H1 (cell line): ENCODE measurements around the gene TMEM255A. TPM values are rescaled to one million over a fixed set of nuclear protein-coding genes. Genes with fewer than 3 reads are reported as not detected.

ENCODE experiments used
- CTCF ChIA-PET: fragments of 300-600 bp; sonication (Branson Sonifier 250); formaldehyde crosslinking; loops from one replicate; lab custom pipeline; 2021; ENCODE audit not compliant: partially characterized antibody; lab: Charles Lee
- POLR2A ChIA-PET: fragments of 300-600 bp; sonication (Branson Sonifier 250); formaldehyde crosslinking; loops from one replicate; lab custom pipeline; 2021; ENCODE audit warnings: inconsistent platforms; ENCODE audit not compliant: partially characterized antibody; lab: Charles Lee
- DNase-seq, 2 experiments: peaks; one replicate each; pipeline versions ENCODE4 v3.0.0 to v3.0.0-alpha.2; 2010 to 2022; ENCODE audit warnings: low spot score in 2 of 2, low read depth in 1 of 2, mixed read lengths in 1 of 2
- FAIRE-seq: peaks from 2 replicates; lab custom pipeline; 2011; peaks lifted over from hg19 to GRCh38; lab: Jason Lieb, UNC
- H2AFZ ChIP-seq: 2 replicates; pipeline ENCODE4 v1.8.1; 2012; ENCODE audit warnings: low read length, inconsistent platforms
- H2AK5ac ChIP-seq: 2 replicates; pipeline ENCODE4 v1.6.1; 2013; ENCODE audit warnings: low read depth, low read length
- H2BK120ac ChIP-seq: replicated peaks from 2 replicates; pipeline ENCODE3; 2013; ENCODE audit warnings: low read depth, low read length, inconsistent platforms
- H2BK12ac ChIP-seq: 2 replicates; pipeline ENCODE4 v1.6.1; 2013; ENCODE audit warnings: low read depth, low read length
- H2BK15ac ChIP-seq: 2 replicates; pipeline ENCODE4 v1.6.1; 2013; ENCODE audit warnings: low read length
- H2BK20ac ChIP-seq: 2 replicates; pipeline ENCODE4 v1.6.1; 2013; ENCODE audit warnings: low read length
- H2BK5ac ChIP-seq: 2 replicates; pipeline ENCODE4 v1.6.1; 2013; ENCODE audit warnings: low read depth, low read length
- H3K14ac ChIP-seq: 2 replicates; pipeline ENCODE4 v1.6.1; 2013; ENCODE audit warnings: inconsistent platforms; ENCODE audit not compliant: insufficient read length
- H3K18ac ChIP-seq: 2 replicates; pipeline ENCODE4 v1.6.1; 2013; ENCODE audit warnings: low read length; ENCODE audit errors: extremely low read depth
- H3K23ac ChIP-seq: 2 replicates; pipeline ENCODE4 v1.6.1; 2013; ENCODE audit warnings: inconsistent platforms; ENCODE audit not compliant: insufficient read length
- H3K23me2 ChIP-seq: 2 replicates; pipeline ENCODE4 v1.6.1; 2013; ENCODE audit warnings: low read depth, low read length
- H3K27ac ChIP-seq: 2 replicates; pipeline ENCODE4 v1.6.1; 2011; ENCODE audit warnings: low read depth, low read length, inconsistent platforms
- H3K27me3 ChIP-seq, 4 experiments: replicated peaks in 1 of 4; 1 replicate in 1 of 4; 2 replicates in 3 of 4; pipeline versions ENCODE4 v1.6.1 to v1.8.1; 2011 to 2013; ENCODE audit warnings: low read length in 3 of 4, mild to moderate bottlenecking in 3 of 4, inconsistent platforms in 2 of 4, mixed read lengths in 2 of 4, moderate library complexity in 1 of 4; ENCODE audit not compliant: control insufficient read depth in 3 of 4, insufficient read depth in 3 of 4; ENCODE audit errors: extremely low read depth in 1 of 4
- H3K36me3 ChIP-seq, 4 experiments: 2 replicates each; pipeline versions ENCODE4 v1.6.1 to v1.8.1; 2011 to 2013; ENCODE audit warnings: mild to moderate bottlenecking in 4 of 4, low read length in 3 of 4, moderate library complexity in 2 of 4, control low read depth in 1 of 4, inconsistent platforms in 1 of 4; ENCODE audit not compliant: insufficient read depth in 4 of 4, control insufficient read depth in 2 of 4
- H3K4ac ChIP-seq: replicated peaks from 2 replicates; pipeline ENCODE3; 2013; ENCODE audit warnings: low read length, low read depth, mixed read lengths, inconsistent platforms; ENCODE audit not compliant: insufficient read length
- H3K4me1 ChIP-seq, 4 experiments: replicated peaks in 1 of 4; 1 replicate in 1 of 4; 2 replicates in 3 of 4; pipeline versions ENCODE4 v1.6.1 to v1.8.1; 2011 to 2013; ENCODE audit warnings: low read length in 3 of 4, inconsistent platforms in 2 of 4, mixed read lengths in 1 of 4; ENCODE audit not compliant: insufficient read depth in 4 of 4, control insufficient read depth in 3 of 4
- H3K4me2 ChIP-seq, 2 experiments: 2 replicates each; pipeline versions ENCODE4 v1.6.1 to v1.8.1; 2011 to 2013; ENCODE audit warnings: low read depth in 2 of 2, low read length in 2 of 2, control low read depth in 1 of 2, inconsistent platforms in 1 of 2, mild to moderate bottlenecking in 1 of 2; ENCODE audit not compliant: insufficient read depth in 1 of 2
- H3K4me3 ChIP-seq, 4 experiments: fragments of 200-600, 300-600 bp in 1 of 4; sonication (generic), shearing (Covaris generic), sonication (Bioruptor Twin) in 1 of 4; 2 replicates each; pipeline versions ENCODE4 v1.5.1 to v1.8.1; 2011 to 2016; ENCODE audit warnings: low read length in 4 of 4, low read depth in 3 of 4, control low read depth in 2 of 4, inconsistent platforms in 2 of 4, mild to moderate bottlenecking in 2 of 4, mixed read lengths in 1 of 4, moderate library complexity in 1 of 4; ENCODE audit not compliant: insufficient read depth in 2 of 4; ENCODE audit errors: extremely low read depth in 1 of 4
- H3K56ac ChIP-seq: replicated peaks from 2 replicates; pipeline ENCODE3; 2013; ENCODE audit warnings: low read depth, mild to moderate bottlenecking, mixed read lengths, low read length, inconsistent platforms; ENCODE audit not compliant: insufficient read length
- H3K79me1 ChIP-seq: 2 replicates; pipeline ENCODE4 v1.6.1; 2013; ENCODE audit warnings: low read depth, low read length, control low read depth
- H3K79me2 ChIP-seq, 2 experiments: 2 replicates each; pipeline versions ENCODE4 v1.6.1 to v1.8.1; 2012 to 2013; ENCODE audit warnings: low read length in 2 of 2, mild to moderate bottlenecking in 2 of 2, inconsistent platforms in 1 of 2; ENCODE audit not compliant: insufficient read depth in 2 of 2, control insufficient read depth in 1 of 2
- H3K9ac ChIP-seq, 4 experiments: replicated peaks in 1 of 4; 1 replicate in 1 of 4; 2 replicates in 3 of 4; pipeline versions ENCODE4 v1.6.1 to v1.8.1; 2011 to 2013; ENCODE audit warnings: low read depth in 3 of 4, low read length in 3 of 4, control low read depth in 2 of 4, mild to moderate bottlenecking in 2 of 4, moderate library complexity in 2 of 4, inconsistent platforms in 1 of 4; ENCODE audit errors: extremely low read depth in 1 of 4
- H3K9me3 ChIP-seq, 2 experiments: 2 replicates each; pipeline versions ENCODE4 v1.6.1 to v1.8.1; 2012 to 2013; ENCODE audit warnings: mild to moderate bottlenecking in 2 of 2, moderate library complexity in 2 of 2, control low read depth in 1 of 2, inconsistent platforms in 1 of 2, low read depth in 1 of 2, low read length in 1 of 2, mixed read lengths in 1 of 2; ENCODE audit not compliant: insufficient read depth in 2 of 2
- H4K20me1 ChIP-seq, 2 experiments: replicated peaks in 1 of 2; 2 replicates each; pipeline versions ENCODE3 to v1.8.1; 2011 to 2013; ENCODE audit warnings: inconsistent platforms in 2 of 2, low read length in 2 of 2, mild to moderate bottlenecking in 1 of 2; ENCODE audit not compliant: insufficient read depth in 2 of 2, control insufficient read depth in 1 of 2
- H4K5ac ChIP-seq: 2 replicates; pipeline ENCODE4 v1.6.1; 2013; ENCODE audit warnings: low read length, low read depth, mixed read lengths, inconsistent platforms; ENCODE audit not compliant: insufficient read length
- H4K8ac ChIP-seq: 2 replicates; pipeline ENCODE4 v1.8.0; 2013; ENCODE audit warnings: mild to moderate bottlenecking, moderate library complexity, low read length, inconsistent platforms; ENCODE audit not compliant: insufficient read depth; ENCODE audit errors: extremely low read depth
- H4K91ac ChIP-seq: replicated peaks from 2 replicates; pipeline ENCODE3; 2013; ENCODE audit warnings: low read length, mixed read lengths, inconsistent platforms; ENCODE audit not compliant: insufficient read length
- CTBP2 ChIP-seq: IDR thresholded peaks from 2 replicates; pipeline ENCODE4 v1.7.0; 2011; ENCODE audit warnings: borderline replicate concordance, mild to moderate bottlenecking, moderate library complexity, mixed read lengths, low read length; ENCODE audit not compliant: insufficient read depth, insufficient read length
- KDM5A ChIP-seq: fragments of 200-600 bp; IDR thresholded peaks from 2 replicates; pipeline ENCODE4 v1.7.1; 2012; ENCODE audit warnings: mild to moderate bottlenecking, low read length, inconsistent platforms, mixed read lengths
- WGBS, 2 experiments: shearing (Covaris generic) in 1 of 2; methylation state at CpG; one replicate each; pipeline versions ENCODE4 v1.1.6 to v1.1.7; 2013 to 2015; ENCODE audit warnings: low lambda C conversion rate in 2 of 2, mixed read lengths in 2 of 2, inconsistent platforms in 1 of 2, low coverage in 1 of 2, missing lambda C conversion rate in 1 of 2; ENCODE audit not compliant: insufficient replicate concordance in 2 of 2, insufficient coverage in 1 of 2, insufficient read length in 1 of 2; ENCODE audit errors: extremely low coverage in 1 of 2, missing lambda C conversion rate in 1 of 2; 5-methylcytosine and 5-hydroxymethylcytosine counted together
- polyA plus RNA-seq, 7 experiments: library from polyadenylated mRNA; depleted of rRNA in 3 of 7; stranded (reverse) in 5 of 7; unstranded in 2 of 7; fragments of >200 nt in 5 of 7; fragments of 200-250 nt in 2 of 7; gene quantifications; 1 replicate in 5 of 7; 2 replicates in 1 of 7; 4 replicates in 1 of 7; pipeline versions ENCODE4 v1.2.1 to v1.2.3, GENCODE V29; 2011 to 2013; ENCODE audit warnings: missing spikeins in 2 of 7, mixed read lengths in 2 of 7
- total RNA-seq: library from RNA; stranded (reverse); fragmentation: NEBNext Ultra II Directional; extraction: Animal tissue kit (Norgen Biotek cat#: 25700); gene quantifications from 2 replicates; pipeline ENCODE4 v1.2.1, GENCODE V29; 2021

The TMEM255A gene
- total and polyA plus RNA-seq, 2 of the 8 experiments (the other 6 are each of a cell fraction or from before 2014, with no cell fraction given), result 0.73 to 2.3 TPM

DNA sequence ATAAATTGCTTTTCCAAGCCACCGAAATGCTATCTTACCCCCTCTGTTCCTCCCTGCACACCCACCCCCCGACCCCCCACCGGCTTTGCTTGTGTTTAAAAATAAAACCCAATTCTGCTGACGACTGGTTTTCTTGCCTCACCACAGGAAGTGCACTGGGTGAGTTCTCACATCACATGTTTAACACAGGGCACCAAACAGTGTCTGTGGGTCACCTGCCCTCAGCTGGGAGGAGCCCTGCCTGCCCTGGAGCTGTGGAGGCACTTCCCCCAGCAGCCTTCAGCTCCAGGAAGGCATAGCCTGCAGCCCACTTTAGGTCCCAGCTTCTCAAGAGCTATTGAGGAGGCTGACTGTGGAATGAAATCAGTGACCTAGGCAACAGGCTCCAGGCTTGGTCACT, 8.8 kb downstream of the TMEM255A start:
- WGBS, 2 experiments, result no CpG with 5 or more reads among the region's 4 CpGs
- no peak overlapping the region for H3K56ac ChIP-seq
- no peak overlapping the region for H2BK15ac ChIP-seq
- H2AK5ac ChIP-seq, result no peak overlapping the region
- no peaks in the 10 kb centered on the region for H3K9me3 ChIP-seq
- H3K79me2 ChIP-seq, result no peaks in the 10 kb centered on the region
- no peak overlapping the region for H2BK120ac ChIP-seq
- no peak overlapping the region for H2AFZ ChIP-seq
- no peak overlapping the region for H2BK12ac ChIP-seq
- no peak for FAIRE-seq
- peaks cover 0 to 4% (median 1%) of the 10 kb centered on the region in 4 experiments; a peak in 3 of 7 replicates for H3K4me1 ChIP-seq
- H4K91ac ChIP-seq, result no peak overlapping the region
- no peak overlapping the region for H2BK5ac ChIP-seq
- no peak overlapping the region for H3K4me2 ChIP-seq
- H3K18ac ChIP-seq, result no peak overlapping the region
- H3K36me3 ChIP-seq, result no peaks in the 10 kb centered on the region
- no peak overlapping the region for H3K27ac ChIP-seq
- H4K20me1 ChIP-seq, result no peaks in the 10 kb centered on the region
- H3K23ac ChIP-seq, result no peak overlapping the region
- H4K5ac ChIP-seq, result no peak overlapping the region
- POLR2A ChIA-PET, result interaction anchor here (1.2 kb wide), 1 partner anchor 52 kb away, joined by 4 read pairs; the partner anchor contains the start of gene ZBTB33
- H3K4ac ChIP-seq, result no peak overlapping the region
- no peak for TF ChIP-seq KDM5A
- TF ChIP-seq CTBP2, result no peak
- H3K79me1 ChIP-seq, result no peaks in the 10 kb centered on the region
- no peak for DNase-seq
- no peak overlapping the region for H3K4me3 ChIP-seq
- no peaks in the 10 kb centered on the region for H3K23me2 ChIP-seq
- H3K14ac ChIP-seq, result no peak overlapping the region
- CTCF ChIA-PET, result interaction anchor here (2.4 kb wide), 1 partner anchor 51 kb away, joined by 8 read pairs; the partner anchor contains the start of gene ZBTB33
- H3K9ac ChIP-seq, result no peak overlapping the region
- peaks cover 0 to 21% (median 10%) of the 10 kb centered on the region in 4 experiments; a peak in 5 of 7 replicates for H3K27me3 ChIP-seq
- no peak overlapping the region for H2BK20ac ChIP-seq
- no peak overlapping the region for H4K8ac ChIP-seq
